GM19239 (cell line): ENCODE data around the gene REPIN1.

ENCODE experiments used
- DNase-seq: peaks from one replicate; pipeline ENCODE4 v3.0.0; 2011; ENCODE audit warnings: low spot score; ENCODE audit not compliant: insufficient read length
- FAIRE-seq: peaks from 2 replicates; lab custom pipeline; 2011; peaks lifted over from hg19 to GRCh38; lab: Jason Lieb, UNC

Gene REPIN1

DNA sequence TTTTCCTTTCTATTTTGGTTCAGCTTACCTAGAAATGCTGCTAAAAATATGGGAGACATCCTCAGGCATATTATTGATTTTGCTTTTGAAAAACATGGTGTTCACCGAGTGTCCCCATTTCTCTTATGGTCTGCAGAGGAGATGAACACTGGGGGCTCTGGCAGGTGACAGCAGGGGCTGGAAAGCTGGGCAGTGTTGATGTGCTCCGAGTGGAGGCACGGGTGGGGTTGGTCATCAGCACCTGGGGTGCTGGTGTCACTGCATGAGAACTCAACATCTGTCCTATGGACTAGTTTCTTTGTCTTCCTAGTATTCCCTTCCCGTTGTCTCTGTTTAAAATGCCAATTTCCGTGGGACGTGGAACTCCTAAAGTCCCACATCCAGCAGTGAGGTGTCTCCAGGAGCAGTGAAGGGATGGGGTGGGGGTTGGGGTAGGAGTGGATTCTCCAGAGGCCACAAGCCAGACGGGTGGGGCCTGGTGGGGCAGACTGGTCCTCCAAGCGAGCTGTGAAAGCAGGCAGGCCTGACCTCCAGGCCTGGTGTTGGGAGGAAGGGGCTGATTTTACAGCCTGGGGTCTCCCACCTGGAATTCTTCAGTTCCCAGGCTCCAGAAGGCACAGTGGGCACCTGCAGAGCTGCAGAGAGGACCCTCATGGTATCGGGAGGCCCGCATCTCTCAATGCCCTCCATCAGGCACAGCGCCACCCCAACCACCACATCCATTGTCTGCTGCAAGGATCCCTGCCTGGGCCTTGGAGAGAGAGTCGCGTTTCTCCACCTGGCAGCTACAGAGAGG is 35.0 kb downstream of the REPIN1 start:
- no peak for FAIRE-seq
- no peak for DNase-seq

- FAIRE-seq, result peak; percentile 54
Observed at GRCh38 chr7:150404172-150404804, 35.7 kb downstream of the REPIN1 start.

GRCh38 chr7:150404805-150405583 is 36.4 kb downstream of the REPIN1 start:
- DNase-seq (peak; percentile 79), FAIRE-seq (no peak)

More at GRCh38 chr7:150404172-150404804, 35.7 kb downstream of the REPIN1 start:
- no peak for DNase-seq

DNA sequence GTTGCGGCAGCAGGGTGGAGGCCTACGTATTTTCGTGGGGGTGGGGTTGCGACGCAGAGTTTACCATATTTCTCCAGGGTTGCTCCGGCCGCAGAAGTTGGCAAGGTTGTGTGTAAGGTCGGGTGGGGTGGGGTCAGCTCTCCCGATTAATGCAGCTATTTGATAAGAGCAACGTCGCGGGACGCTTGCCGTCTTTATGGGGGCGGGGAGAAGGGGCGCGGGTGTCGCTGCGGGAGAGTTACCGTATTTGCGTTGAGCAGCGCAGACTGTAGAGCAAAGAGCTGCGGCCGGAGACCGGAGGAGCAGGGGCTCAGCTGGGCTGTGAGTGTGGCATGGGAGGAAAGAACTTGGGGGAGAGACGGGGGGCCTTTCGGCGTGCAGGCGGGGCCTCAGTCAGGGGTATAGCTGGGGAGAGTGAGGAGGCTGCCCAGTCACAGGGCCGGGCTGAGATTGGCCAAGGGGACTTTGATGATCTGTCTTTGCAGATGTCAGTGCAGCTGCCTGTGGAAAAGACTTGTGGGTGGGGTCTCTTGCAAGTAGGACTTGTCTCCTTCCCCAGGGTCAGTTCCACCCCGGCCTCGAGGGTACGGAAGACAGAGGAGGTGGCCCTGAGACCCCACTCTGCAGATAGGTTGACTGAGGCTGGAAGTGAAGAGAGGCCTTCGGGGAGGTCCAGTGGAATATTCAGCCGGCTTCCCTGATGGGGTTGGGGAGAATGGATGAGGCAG is 37.1 kb downstream of the REPIN1 start:
- FAIRE-seq (peak; percentile 64), DNase-seq (no peak)

DNA sequence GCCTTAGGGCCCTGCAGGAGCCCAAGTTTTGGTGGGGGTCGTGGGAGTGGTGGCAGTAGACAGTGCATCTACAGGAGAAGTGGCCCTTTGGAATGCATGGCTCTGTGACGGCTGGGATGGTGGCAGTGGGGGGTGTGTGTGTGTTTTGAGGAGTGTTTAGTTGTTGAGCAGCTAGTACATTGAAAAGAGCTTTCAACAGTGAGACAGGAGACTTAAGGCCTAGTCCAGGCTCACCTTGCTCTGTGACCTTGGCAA is 37.6 kb downstream of the REPIN1 start:
- DNase-seq (no peak), FAIRE-seq (no peak)

DNA sequence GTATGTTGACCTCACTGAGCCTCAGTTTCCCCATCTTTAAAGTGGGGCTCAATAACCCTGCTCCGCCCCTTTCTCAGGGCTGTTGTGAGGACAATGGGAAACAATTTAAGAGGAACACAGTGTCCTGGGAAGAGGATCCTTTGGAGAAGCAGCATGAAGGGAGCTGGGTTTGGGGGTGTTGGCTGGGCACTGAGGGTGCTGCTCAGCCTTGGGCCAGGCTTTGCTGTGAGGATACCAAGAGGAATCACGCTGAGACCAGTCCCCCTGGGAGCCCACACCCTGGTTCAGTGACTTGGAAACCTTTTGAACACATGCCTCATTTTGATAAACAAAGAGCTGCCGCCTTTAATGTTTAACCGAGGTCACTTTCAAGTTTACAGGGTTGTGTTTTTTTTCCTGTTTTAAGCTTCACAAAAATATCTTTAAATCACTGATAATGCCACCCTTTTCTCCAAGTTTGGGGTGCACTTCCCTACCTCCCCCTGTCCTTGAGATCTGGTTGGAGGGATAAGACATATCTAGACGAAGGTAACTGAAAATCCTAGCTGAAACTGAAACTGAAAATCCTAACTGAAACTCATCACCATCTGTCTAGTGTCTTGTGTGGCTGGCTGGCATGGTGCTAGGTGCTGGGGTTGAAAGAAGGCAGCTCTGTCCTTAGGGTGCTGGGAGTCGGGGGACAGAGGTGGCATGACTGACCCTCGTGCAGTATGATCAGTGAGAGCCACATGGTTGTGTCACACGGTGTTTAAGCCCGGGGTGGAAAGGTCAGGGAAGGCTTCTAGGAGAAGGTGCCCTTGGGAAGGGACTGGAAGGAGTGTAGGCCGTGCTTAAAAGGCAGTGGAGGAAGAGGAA is 38.2 kb downstream of the REPIN1 start:
- DNase-seq (peak; percentile 82), FAIRE-seq (peak; percentile 99)

- no peak for DNase-seq
- no peak for FAIRE-seq
Observed at GRCh38 chr7:150407588-150408392, 39.2 kb downstream of the REPIN1 start.

DNA sequence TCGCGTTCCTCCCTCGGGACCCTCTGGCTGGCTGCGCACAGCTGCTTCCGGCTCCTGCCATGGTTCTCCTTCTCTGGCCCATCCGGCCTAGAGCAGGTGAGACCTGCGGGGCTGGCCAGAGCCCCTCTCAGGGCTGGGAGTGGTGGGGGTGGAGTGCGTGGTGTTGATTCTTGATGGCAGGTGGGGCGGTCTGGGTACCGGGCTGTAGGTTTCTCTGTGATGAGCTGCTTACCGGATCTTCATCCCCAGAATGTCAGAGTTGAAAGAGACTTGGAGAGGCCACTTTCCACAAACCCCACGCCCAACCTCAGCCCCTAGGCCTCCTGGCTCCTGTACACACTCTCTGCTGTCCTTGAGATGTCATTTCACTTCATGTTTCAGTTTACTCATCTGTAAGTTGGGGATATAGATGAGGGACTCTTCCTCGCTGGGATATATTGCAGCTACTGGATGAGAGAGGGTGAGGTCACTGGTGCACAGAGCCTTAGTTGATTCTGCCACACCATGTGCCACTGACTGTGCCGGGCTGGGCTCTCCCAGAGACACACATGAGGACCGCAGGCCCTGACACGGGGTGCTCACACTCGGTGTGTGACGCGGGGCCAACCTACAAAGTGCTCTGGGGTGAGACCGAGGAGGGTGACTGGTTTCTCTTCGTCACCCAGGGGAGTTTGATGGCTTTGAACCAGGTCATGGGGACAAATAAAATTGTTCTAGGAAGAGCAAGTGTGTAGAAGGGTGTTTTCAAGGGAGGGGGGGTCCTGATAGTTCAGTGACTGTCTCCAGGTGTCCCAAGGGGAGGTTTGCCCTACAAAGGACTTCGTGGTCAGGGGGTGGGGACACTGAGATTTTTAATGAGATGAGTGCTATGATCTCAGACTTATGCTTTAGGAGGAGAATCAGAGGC is 40.0 kb downstream of the REPIN1 start:
- FAIRE-seq, result peak; percentile 88
- no peak for DNase-seq

DNA sequence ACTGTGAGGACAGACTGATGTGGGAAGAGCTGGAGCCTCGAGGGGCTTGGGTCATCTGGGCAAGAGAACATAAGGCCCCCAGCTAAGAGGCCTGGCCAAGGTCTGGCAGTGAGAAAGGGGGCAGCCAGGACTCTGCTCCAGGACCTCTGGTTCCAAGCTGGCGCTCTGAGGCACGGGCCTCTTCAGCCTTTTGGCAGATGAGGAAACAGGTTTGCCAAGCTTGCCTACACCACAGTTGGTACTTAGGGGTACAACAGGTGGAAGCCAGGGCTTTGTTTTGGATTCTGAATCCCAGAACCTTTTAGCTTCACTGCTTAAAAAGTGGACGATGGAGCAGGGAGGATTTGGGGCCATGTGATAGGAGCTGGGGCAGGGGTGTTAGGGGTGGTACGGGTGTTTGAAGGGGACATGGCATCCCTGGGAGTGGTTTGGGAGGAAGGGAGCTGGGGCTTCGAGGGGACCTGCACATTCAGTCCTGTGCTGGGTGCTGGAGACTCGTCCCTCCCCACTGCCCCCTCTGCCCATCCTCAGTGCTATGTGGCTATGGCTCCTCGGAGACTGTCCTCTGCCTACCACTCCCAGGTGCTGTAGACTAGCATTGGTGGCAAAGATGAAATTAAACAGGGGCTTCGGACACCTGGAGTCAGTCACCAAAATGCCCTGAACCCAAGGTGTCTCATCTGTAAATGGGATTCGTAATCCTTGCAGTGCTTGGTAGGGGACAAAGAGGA is 40.8 kb downstream of the REPIN1 start:
- DNase-seq, result no peak

GRCh38 chr7:150410131-150410530 is 41.5 kb downstream of the REPIN1 start:
- FAIRE-seq, result no peak
- no peak for DNase-seq

More for the DNA sequence above, 40.8 kb downstream of the REPIN1 start:
- FAIRE-seq, result no peak

- DNase-seq (no peak), FAIRE-seq (no peak)
Observed at GRCh38 chr7:150410680-150411346, 42.2 kb downstream of the REPIN1 start.

DNA sequence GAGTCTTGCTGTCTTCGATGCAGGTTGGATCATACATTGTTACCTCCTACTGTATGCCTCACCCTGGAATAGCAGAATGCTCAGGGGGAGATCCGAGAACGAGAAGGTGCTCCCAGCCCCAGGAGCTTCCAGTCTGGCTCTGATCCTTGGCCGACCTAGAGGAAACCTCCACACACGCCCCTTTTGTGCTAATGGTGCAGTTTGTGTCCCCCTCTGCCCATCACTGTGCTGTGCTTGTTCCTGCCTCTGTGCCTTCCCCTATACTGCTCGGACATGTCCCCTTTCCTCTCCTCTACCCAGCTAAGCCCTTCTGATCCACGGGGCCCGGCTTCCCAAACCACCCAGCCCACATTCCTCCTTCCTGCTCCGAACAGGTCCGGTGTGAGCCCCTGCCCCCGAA is 43.0 kb downstream of the REPIN1 start:
- DNase-seq, result no peak
- no peak for FAIRE-seq

DNA sequence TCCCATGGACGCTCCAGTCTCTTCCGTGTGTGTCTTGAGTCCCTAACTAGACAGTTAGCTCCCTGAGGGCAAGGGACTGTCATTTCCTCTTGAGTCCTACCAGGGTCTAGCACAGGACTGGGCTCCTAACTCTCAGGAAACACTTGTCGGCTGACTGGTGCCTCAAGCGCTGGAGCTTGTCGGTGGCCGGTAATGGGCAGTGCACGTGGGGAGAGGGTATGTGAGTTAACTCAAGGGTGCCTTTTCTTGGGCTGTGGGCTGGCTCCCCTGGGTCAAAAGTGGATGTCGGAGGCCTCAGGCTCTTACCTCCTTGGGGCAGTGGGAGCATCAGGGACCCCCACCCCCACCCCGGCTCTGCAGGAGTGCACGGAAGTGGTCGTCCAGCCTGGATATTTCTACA is 43.4 kb downstream of the REPIN1 start:
- no peak for FAIRE-seq
- DNase-seq, result no peak

- DNase-seq (no peak), FAIRE-seq (no peak)
Observed at GRCh38 chr7:150412518-150413488, 44.2 kb downstream of the REPIN1 start.

DNA sequence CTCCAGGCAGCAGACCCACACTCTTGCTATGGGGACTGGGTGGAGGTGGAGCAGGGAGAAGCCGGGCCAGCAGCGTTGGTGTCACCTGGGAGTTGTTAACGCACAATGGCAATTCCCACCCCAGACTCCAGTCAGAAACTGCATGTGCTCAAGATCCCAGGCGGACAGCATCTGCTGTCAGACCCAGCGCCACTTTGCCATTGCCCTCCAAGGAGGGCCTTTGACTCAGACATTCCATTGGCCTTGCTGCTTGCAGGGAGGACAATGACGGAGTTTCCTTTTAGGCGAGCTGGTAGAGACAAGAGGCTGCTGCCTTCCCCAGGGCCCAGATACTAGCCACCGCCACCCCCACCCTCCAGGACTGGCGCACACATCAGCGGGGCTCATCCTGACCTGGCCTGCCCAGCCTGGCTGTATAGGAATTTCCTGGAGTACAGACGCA is 45.0 kb downstream of the REPIN1 start:
- DNase-seq, result no peak

More for the DNA sequence above, 45.0 kb downstream of the REPIN1 start:
- no peak for FAIRE-seq
